CD4-positive, alpha-beta T cell treated with Interleukin-4 for 1 hour (primary cell): ENCODE measurements around the gene MACROD2.

Experiments
- DNase-seq, 2 donors: peaks; one replicate each; pipeline ENCODE4 v3.0.0-alpha.2; 2020 to 2022

The MACROD2 gene

DNA sequence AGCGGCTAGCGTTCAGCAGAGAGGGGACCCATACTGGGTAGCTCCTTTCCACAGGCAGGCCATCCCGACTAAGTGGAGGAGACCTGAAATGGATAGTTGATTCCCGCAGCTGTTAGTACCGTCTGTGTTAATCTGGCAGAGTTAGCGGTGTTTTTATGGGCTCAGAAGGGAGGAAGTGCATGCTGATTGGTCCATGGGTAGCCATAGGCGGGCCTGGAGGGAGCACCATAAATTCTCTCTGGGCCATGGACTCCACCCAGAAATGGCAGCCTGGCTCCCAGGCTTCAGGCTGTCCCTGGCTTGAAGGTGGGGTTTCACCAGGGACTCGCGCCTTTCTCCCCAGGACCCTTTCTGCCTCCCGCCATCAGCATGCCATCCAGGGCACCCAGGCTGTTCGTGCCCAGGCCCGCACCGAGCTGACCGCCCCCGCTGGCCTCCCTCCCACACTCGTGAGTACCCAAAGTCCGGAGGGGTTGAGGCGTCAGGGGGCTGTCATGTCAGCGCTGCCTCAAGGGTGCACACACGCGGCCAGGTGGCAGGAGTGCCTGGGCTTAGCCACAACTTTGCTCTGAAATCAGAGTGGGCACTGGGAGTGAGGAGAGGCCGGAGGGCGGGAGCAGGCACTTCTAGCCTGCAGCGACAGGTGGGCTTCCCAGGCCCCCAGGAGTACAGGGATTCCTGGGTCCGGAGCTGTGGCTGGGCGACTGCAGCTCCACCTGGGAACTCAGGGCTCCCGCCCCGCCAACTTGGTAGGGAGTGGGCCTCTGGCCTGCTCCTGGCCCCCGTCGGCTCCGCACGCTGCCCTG is 1036.4 kb downstream of the MACROD2 start:
- no peak for DNase-seq

DNA sequence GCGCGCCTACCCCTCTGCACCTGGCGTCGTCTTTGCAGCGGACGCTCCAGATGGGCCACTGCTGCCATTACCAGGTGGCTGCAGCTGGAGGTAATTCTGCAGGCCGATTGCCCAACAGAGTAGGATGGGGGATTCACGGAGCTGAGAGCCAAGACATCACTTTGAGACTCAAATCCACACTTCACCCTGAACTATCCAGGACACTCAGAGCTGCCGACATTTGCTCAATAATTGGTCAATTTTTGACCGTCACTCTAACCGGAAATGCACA is 1037.0 kb downstream of the MACROD2 start:
- no peak for DNase-seq

DNA sequence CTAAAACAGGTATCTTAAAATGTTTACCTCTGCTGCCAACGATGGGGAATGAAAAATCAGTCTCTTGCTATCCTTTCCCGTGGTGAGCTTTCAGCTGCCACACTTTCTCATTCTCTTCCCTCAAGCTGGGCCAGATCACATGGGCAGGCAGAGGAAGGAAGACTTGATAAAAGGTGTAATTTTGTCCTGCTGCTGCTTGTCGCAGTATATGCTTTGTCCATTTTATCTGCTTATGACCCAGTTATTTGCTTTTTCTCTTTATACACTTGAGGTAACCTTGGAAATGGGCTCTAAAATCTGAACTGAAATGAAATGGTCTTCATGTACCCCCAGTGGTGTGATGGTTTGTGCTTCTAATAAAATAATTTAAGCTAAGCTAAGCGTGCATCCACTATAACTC is 1038.0 kb downstream of the MACROD2 start:
- no peak for DNase-seq

DNA sequence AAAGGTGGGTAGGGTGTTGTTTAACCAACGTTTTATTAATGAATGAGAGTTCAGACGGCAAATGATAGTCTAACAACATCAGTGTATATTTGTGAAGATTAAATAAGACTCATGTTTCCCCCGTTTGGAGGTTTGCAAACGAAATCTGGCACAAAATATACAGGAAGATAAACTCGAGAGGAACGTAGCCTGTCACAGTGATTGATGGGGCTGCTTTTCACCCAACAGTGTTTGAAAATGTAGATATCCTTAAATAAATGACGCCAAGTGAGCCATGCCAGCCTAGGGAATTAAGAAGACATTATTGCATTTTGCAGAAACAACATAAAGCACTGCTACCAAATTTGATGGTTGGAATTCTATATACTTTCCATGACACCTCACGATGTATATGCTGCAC is 1038.6 kb downstream of the MACROD2 start:
- no peak for DNase-seq

DNA sequence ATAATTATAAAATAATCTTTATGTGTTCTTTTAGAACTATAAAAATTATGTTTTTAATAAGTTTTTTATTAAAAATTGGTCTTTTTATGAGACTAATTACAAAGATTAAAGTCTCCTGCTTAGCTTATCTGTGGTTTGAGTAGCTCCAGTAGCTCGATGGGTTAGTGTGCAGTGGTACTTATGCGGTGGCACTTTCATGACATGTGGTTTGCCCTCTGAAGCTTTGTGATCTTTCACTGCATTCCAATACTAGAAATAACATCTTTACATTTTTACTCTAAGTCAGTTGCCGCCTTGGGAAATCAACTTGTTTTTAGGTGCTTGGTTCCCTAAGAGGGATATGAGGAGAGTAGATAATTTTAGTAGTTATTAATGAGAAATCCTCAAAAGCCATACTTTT is 1041.6 kb downstream of the MACROD2 start:
- DNase-seq = no peak

DNA sequence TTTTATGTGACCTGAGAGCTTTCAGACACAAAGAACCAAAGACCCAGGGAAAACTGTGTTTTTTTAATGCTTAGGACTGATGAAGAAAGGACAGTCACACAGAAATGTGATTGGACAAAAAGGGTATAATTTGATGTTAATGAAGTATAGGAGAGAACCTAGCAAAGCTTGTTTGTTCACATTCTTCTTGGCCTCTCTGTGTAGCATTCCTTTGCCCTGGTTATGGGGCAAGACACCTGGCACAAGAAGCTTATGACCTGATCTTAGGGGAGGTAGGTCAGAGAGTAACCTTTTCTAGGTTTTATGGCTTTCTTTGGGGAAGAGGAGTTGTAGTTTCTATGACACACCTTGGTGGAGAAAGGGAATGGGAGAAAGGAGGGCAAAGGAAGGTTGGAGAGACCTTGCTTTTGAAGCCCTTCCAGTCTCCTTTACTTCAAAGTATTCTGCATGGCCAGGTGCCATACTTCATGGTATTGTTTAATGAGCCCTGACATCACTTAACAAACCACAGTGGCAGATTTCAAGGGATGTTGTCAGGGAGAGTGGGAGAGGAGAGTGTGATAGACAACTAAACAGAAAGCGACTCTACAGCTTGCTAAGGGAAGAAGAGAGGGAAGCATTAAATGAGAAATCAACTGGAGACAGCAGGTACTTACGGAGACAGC is 1043.9 kb downstream of the MACROD2 start:
- no peak for DNase-seq

DNA sequence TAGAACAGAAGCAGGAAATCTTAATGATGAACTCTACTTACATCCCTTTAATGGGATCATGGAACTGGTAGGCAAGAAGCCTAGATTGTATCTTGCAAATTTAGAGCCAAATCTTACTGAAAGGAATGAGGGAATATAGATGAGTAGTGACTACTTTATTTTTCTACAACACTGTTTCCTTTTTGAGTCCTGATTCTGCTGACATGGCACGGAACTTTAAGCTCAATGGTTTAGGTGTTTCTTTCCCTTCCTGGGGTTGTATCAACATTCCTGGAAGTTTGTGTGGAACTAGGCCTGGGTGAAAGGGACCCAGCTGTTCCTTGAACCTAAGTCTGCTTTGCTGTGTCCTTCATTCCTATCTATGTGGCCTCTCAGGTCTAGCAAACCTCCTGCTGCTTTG is 1047.4 kb downstream of the MACROD2 start:
- no peak for DNase-seq

DNA sequence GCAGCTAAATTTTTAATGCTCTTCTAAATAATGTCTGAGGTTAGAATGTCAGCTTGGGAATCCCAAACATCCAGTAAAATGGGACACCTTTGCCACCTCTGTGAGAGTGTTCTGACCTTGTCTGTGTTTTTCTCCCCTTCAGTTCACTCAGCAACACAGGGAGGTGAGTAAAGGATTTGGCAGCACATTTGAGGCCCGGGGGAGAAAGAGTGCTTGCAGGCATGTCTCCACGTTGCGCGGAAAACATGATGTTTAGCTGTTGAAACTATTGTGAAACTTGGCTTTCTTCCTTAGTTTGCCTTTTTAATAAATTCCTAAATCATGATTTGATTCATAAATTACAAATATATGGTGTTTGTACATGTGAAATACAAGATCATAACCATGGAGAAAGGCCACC is 1049.9 kb downstream of the MACROD2 start:
- DNase-seq = no peak

DNA sequence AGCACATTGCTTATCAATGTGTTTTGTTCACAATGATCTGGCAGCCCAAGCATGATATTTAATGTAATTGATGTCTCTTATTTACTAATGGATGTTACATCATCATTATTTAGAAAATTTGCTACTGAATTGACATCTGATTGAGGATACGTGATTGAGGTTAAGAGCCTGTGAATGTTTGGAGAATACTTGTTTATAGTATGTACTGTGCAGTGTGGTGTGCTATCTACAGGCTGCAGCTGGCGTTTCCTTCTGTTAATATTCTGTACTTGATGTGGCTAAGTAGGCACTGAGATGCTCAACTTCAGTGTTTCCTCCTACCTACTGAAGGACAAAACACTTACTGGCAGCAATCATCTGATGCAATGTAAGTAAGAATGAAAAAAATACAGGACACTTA is 1051.7 kb downstream of the MACROD2 start:
- DNase-seq = no peak

DNA sequence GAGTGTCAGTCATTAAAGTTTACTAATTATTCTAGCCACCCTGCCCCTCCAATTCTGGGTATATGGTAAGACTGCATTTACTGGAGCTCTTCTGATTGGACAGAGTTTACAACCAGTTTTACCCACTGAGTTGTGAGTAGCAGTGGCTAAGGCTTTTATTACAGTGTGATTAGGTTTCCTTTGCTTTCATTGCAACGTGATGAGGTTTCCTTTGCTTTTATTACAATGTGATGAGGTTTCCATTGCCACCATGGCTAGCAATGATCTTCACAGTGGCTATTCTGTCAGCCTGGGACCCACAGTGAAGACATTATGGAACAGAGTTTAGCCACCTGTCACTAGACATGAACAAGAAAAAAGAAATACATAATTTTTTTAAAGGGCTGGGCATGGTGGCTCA is 1052.3 kb downstream of the MACROD2 start:
- no peak for DNase-seq

DNA sequence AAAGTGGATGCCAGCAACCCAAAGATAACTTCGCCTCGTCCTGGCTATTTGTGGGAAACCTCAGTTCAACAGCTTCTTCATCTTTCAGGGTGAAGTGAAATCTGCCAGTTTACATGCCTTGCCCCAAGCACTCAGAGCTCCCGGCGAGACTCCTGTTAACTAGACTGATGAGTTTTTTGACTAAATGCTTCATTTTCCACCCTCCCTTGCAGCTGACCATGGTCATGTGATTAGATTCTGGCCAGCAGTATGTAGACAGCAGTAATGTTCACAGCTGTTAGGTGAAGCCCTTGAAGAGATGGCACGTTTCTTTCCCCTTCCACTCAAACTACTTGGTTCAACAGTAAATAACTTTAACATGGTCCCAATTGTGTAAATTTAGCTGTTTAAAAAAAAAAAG is 1060.9 kb downstream of the MACROD2 start:
- no peak for DNase-seq

DNA sequence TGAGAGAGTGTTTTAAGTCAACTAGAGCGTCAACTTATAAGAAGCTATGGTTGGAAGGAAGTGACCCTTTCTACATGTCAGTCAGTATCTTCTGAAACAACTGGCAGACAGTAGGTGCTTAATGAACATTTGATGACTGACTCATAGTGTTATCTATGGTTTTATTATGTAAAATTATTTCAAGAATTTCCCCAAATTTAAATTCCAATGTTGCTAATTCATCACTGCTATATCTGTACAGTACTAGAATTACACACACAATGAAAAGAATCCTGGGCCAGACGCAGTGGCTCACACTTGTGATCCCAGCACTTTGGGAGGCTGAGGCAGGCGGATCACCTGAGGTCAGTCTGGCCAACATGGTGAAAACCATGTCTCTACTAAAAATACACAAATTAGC is 1063.5 kb downstream of the MACROD2 start:
- no peak for DNase-seq

DNA sequence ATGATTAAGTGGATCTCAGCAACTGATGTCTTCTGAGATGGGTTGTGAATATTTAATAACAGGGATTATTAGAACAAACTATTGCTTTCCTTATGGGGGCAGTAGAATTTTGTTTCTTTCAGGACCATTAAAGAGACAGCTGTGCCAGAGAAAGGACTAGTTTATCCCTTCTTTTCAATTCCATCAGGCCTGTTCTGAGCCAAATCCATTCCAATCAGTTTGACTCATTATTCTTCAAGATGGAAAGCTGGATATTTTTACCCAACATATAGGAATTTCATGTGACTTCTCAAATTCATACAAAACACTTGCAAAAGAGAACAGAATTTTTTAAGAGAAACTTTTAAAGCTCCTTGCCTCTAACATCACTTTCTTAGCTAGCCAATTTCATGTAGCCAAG is 1064.1 kb downstream of the MACROD2 start:
- DNase-seq = no peak

DNA sequence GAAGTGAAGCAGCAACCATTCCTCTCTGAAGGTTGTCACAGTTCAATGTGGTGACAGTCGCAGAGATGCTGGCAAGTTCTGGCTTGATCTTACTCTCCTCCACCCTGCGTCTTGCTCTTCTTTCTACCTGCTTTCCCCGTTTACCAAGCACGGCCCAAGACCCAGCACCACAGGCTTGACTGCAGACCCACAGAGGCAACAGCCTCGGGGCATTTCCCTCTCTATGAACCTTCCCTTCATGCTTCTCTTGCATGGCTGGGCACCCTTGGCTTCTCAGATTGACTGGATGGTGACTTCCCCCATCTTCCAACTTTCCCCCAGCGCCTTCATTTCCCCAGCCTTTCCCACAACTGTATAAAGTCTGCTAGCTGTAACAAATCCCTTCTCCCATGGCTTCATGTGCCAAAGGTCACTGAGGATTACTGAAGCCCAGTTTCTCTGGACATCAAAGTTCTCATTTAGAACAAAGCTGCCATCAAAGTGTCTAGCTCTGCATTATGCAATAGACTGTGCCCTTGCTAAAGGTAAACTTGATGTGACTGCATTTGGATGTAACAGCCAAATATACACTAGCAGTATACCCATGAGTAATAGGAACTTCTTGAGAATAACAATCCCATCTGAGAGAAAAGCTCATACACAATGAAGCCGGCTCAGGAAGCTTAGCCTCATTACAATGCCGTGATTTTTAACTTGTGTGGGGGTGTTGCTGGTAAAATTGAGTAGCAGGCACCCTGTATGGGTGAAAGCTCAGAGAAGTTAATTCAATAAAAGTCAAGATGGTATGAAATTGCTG is 1065.1 kb downstream of the MACROD2 start:
- no peak for DNase-seq

DNA sequence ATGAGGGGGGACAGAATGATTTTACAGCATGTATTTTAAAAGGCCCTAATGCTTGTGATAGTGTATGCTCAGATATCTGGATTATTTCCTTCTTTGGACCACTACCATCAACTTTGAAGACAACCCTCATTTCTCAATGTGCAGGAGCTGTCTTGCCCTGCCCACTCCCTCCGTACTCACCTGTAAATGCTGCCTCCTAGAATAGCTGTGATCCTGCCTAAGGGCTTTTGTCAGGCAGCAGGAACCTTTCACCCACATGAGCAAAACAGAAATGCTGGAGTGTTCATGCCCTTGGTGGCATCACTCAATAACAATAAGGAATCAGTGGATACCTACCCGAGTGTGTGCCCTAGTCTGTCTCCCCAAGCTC is 1065.7 kb downstream of the MACROD2 start:
- DNase-seq = no peak

DNA sequence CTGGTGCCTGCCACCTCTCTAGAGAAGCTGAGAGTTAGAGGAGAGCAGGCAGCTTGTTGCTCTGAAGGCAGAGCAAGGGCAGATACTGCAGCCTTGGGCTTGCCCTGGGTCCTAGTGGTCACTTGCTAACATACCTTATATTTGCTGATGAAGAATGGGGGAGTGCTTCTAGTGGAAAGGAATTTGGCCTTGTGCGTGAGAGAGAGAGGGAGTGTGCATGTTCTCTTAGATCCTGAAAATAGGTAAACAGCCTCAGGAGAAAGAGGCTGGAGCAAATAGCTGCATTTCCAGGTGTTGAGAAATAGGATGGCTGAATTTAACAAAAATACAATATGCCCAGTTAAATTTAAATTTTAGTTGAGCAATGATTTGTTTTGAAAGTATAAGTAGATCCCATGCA is 1066.6 kb downstream of the MACROD2 start:
- no peak for DNase-seq

DNA sequence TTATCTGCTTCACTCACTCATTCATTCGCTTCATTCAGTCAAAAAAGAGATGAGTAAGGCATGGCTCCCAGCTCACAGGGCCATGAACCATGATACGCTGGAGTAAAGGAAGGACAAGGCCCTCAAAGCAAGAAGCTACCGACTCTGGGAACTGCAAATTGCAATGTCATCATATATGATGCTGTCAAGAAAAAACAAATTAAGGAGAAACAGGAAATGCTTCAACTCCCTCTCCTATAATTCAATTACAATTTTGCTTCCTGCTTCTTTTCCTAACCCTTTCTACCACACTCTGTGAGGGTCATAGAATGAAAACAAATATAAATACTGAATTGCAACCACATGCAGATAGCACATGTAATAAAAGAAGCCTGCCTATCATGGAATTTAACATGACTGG is 1067.8 kb downstream of the MACROD2 start:
- no peak for DNase-seq

DNA sequence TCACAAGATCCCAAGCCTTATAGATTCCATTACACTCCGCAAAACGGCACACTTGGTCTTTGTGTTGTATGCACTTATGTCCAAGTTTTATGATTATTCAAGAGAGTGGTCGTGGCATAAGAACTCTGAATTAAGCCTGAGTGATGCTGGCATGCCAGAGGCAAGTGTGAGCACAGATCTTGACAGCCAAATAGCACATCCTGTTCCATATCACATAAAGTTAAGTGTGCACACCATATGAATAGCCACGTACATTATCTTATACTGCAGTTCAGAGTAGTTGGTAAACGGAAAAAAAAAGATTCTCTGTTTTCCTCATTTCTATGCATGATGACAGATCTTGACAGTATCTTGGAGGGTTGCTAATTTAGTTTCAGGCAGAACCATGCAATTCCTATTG is 1069.4 kb downstream of the MACROD2 start:
- DNase-seq = no peak

DNA sequence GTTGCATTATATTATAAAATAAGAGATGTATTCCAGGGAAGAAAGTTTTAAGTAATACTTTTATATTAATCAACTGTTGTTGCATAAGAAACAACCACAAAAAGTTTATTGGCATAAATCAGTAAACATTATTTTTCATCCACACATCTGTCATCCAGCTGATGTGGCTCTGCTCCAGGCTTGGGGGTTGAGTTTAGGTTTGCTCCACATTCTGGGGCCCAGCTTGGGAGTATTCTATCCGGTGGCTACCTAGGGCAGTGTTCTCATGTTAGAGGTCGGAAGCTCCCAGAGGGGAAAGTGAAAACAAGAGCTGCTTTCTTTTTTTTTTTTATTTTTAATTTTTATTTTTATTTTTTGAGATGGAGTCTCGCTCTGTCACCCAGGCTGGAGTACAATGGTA is 1070.5 kb downstream of the MACROD2 start:
- DNase-seq = no peak

DNA sequence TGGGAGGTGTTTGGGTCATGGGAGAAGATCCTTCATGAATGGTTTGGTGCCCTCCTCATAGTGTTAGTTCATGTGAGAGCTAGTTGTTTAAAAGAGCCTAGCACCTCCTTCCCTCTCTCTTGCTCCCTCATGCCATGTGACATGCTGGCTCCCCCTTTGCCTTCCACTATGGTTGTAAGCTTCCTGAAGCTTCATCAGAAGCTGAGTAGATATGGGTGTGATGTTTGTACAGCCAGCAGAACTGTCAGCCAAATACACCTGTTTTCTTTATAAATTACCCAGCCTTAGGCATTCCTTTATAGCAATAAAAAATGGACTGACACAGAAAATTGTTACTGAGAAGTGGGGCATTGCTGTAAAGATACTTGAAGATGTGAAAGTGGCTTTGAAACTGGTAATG is 1073.2 kb downstream of the MACROD2 start:
- DNase-seq = no peak

DNA sequence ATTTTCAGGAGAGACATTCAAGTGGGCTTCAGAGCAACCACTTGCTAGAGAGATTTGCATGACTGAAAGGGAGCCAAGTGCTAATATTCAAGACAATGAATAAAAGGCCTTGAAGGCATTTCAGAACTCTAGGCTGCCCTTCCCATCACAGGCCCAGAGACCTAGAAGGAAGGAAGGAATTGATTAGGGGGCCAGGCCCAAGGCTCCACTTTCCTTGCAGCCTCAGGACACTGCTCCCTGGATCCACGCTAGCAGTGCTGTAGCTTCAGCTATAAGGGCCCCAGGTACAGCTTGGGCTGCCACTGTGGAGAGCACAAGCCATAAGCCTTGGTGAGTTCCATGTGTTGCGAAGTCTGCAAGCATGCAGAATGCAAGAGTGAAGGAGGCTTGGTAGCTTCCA is 1074.0 kb downstream of the MACROD2 start:
- DNase-seq = no peak

DNA sequence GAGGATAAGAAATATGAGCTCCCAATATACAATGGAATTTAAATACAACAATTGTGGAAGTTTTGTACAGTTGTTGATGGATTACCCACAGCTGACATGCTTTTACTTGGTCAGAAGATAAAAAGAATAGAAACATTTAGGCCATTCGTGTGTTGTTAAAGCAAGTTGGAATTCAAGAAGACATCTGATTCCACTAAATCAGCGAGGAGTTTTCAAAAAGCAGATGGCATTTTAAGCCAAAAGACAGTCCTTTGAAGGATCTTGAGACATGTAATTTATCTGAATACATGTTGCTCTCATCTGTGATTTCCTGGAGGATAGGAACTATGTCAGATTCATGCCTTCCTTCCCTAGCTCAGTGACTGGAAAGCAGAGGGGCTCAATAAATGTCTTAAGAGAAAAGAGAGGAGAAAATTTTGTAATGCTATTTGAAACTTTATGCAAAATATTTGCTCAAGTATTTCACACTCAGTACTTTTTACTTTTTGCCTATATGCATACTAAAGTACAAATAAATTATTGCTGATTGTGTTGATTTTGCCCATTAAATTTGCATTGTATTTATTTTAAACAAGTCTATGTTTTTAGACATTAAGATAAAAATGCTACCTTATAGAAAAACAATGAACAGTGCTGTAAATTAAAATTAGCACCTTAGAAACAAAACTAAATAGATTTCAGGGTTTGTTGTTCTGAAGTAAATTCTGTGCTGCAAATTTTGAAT is 1075.9 kb downstream of the MACROD2 start:
- DNase-seq = no peak

DNA sequence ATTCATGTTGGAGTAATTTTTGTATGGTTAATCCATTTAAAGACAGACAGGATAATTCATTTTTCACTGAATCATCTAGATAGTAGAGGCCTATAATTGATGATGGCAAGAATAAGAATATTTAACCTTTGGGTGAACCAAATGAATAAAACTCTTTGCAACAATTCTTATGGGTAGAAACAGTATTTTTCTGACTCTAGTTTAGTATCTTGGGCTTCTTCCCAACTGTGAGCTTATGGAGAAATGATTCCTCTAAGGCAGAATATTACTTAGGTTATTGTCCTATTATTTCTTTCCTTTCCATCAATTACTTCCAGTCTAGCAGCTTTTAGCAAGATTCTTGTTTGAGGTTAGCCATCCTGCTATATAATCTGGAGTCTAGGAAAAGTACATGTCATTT is 1077.0 kb downstream of the MACROD2 start:
- no peak for DNase-seq

DNA sequence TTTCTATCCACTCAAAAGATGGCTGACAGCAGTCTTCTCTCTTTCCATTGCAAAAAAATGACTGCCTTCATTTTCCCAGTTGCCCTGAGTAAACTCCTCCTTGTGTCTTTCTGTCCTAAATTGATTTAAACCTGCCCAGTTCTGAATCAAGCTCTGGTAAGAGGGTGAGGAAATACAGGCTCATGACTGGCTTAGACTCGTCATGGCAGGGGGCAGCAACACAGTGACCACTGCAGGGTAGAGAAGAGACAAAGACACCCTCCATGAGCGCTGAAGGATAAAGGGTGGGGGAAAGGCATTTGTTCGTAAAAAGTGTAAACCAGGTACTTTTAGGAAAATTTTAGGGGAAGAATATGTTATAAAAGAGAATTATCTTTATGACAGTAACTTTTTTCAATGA is 1080.3 kb downstream of the MACROD2 start:
- no peak for DNase-seq
